GM12878 (cell line): ENCODE measurements around the gene SLC41A1. TPM values are rescaled to one million over a fixed set of nuclear protein-coding genes. Genes with fewer than 3 reads are reported as not detected.
A peak's percentile ranks its signal among the peaks of the same experiment; 100 is the strongest.

ENCODE experiments used
- ASH2L ChIP-seq: fragments of 300-600, 200-600 bp; sonication (generic); IDR thresholded peaks from 2 replicates; pipeline ENCODE4 v1.6.1; 2017; ENCODE audit warnings: low read depth, mild to moderate bottlenecking, borderline replicate concordance
- BCL3 ChIP-seq: IDR thresholded peaks from 2 replicates; pipeline ENCODE4 v1.6.1; 2011; ENCODE audit warnings: borderline replicate concordance, low read depth, mild to moderate bottlenecking, moderate library complexity, low read length; ENCODE audit not compliant: insufficient read depth, poor library complexity, severe bottlenecking
- CHD1 ChIP-seq: IDR thresholded peaks from 2 replicates; pipeline ENCODE4 v1.6.1; 2012; ENCODE audit warnings: low read depth, low read length, improper control_type of control experiment
- CREB1 ChIP-seq: IDR thresholded peaks from 2 replicates; pipeline ENCODE4 v1.6.1; 2012; ENCODE audit warnings: low read depth, mild to moderate bottlenecking, inconsistent platforms
- FOS ChIP-seq: IDR thresholded peaks from 3 replicates; pipeline ENCODE4 v1.6.1; 2011; ENCODE audit warnings: borderline replicate concordance; ENCODE audit not compliant: insufficient read length; ENCODE audit errors: extremely low read depth
- IKZF2 ChIP-seq, 2 experiments: fragments of 450-650 bp; IDR thresholded peaks; 2 replicates each; pipeline ENCODE4 v1.6.1; 2017; ENCODE audit warnings: mild to moderate bottlenecking in 2 of 2, moderate library complexity in 2 of 2
- MEF2B ChIP-seq: fragments of 450-650 bp; IDR thresholded peaks from 2 replicates; pipeline ENCODE4 v1.6.1; 2018; ENCODE audit warnings: mild to moderate bottlenecking, moderate library complexity; ENCODE audit not compliant: partially characterized antibody, poor library complexity, severe bottlenecking
- MYB ChIP-seq: fragments of 150-350 bp; IDR thresholded peaks from 2 replicates; pipeline ENCODE4 v1.6.1; 2014; ENCODE audit warnings: mild to moderate bottlenecking, low read depth, low read length, borderline replicate concordance
- MYC ChIP-seq: IDR thresholded peaks from 2 replicates; pipeline ENCODE4 v1.6.1; 2011; ENCODE audit warnings: mild to moderate bottlenecking, low read length, moderate library complexity, inconsistent platforms; ENCODE audit not compliant: insufficient read depth, insufficient replicate concordance, insufficient read length, severe bottlenecking
- RAD51 ChIP-seq: fragments of 450-650 bp; IDR thresholded peaks from 2 replicates; pipeline ENCODE4 v1.6.1; 2016; ENCODE audit warnings: moderate library complexity, mild to moderate bottlenecking, inconsistent platforms
- RELA ChIP-seq: fragments of 450-650 bp; IDR thresholded peaks from 2 replicates; pipeline ENCODE4 v1.8.0; 2014; ENCODE audit warnings: borderline replicate concordance; ENCODE audit not compliant: partially characterized antibody
- RUNX3 ChIP-seq: IDR thresholded peaks from 2 replicates; pipeline ENCODE4 v1.6.1; 2012; ENCODE audit warnings: low read length, inconsistent platforms
- SIX5 ChIP-seq: IDR thresholded peaks from 2 replicates; pipeline ENCODE4 v1.6.1; 2011; ENCODE audit warnings: mild to moderate bottlenecking, low read depth, low read length, moderate library complexity; ENCODE audit not compliant: severe bottlenecking
- SREBF1 ChIP-seq: IDR thresholded peaks from 2 replicates; pipeline ENCODE4 v1.6.1; 2012; ENCODE audit warnings: mild to moderate bottlenecking, low read length
- SRF ChIP-seq, 2 experiments: IDR thresholded peaks; 2 replicates each; pipeline ENCODE4 v1.6.1; 2011; ENCODE audit warnings: low read depth in 2 of 2, low read length in 2 of 2, mild to moderate bottlenecking in 1 of 2, moderate library complexity in 1 of 2
- STAT3 ChIP-seq: IDR thresholded peaks from 2 replicates; pipeline ENCODE4 v1.6.1; 2011; ENCODE audit warnings: low read depth, low read length, improper control_type of control experiment
- TCF12 ChIP-seq: IDR thresholded peaks from 2 replicates; pipeline ENCODE4 v1.6.1; 2011; ENCODE audit warnings: low read depth, mild to moderate bottlenecking, low read length
- ZNF384 ChIP-seq: IDR thresholded peaks from 2 replicates; pipeline ENCODE4 v1.6.1; 2012; ENCODE audit warnings: low read depth, mild to moderate bottlenecking, low read length, improper control_type of control experiment, borderline replicate concordance
- ZNF687 ChIP-seq: fragments of 450-650 bp; IDR thresholded peaks from 2 replicates; pipeline ENCODE4 v1.6.1; 2017; ENCODE audit warnings: mild to moderate bottlenecking, moderate library complexity
- polyA plus RNA-seq, 11 experiments: library from polyadenylated mRNA; depleted of rRNA in 4 of 11; unstranded in 6 of 11; stranded (reverse) in 5 of 11; fragments of >200 nt; fragmentation: Nextera tagmentation in 4 of 11; fragmentation: Illumina TruSeq in 1 of 11; extraction: Ambion mirVana in 4 of 11; extraction: Trizol in 1 of 11; gene quantifications; 1 replicate in 1 of 11; 2 replicates in 10 of 11; pipeline versions ENCODE4 v1.2.1 to v1.2.3, GENCODE V29; 2011 to 2016; ENCODE audit warnings: inconsistent platforms in 2 of 11, missing spikeins in 2 of 11, low read depth in 1 of 11
- total RNA-seq, 4 experiments: library from RNA; depleted of rRNA in 3 of 4; stranded (reverse); fragments of >200 nt in 3 of 4; fragmentation: Illumina TruSeq in 1 of 4; extraction: Trizol in 1 of 4; gene quantifications; 2 replicates each; pipeline versions ENCODE4 v1.2.1 to v1.2.3, GENCODE V29; 2013 to 2021

The SLC41A1 gene
- total and polyA plus RNA-seq, 10 of the 15 experiments (the other 5 are each of a cell fraction or from before 2014, with no cell fraction given): 0.13 to 11.3 (median 0.42) TPM

- TF ChIP-seq ASH2L: no peak
- peak; percentile 59; the same call in 1 of the 2 replicates for TF ChIP-seq ZNF384
- TF ChIP-seq MYB: no peak
- peak; percentile 57 for TF ChIP-seq RUNX3
- peak; percentile 67; the same call in 1 of the 2 replicates for TF ChIP-seq TCF12
- TF ChIP-seq FOS: no peak
- TF ChIP-seq BCL3: no peak
- no peak for TF ChIP-seq RAD51
- TF ChIP-seq SIX5: no peak
- peak; percentile 61 for TF ChIP-seq MEF2B
- peak; percentile 29 for TF ChIP-seq MYC
- peak; percentile 36; the same call in 1 of the 2 replicates for TF ChIP-seq ZNF687
- peak; percentile 60 to 77; a peak in 3 of 4 replicates for TF ChIP-seq IKZF2 (IDR thresholded peaks at IDR 0.05)
- 0 out of 2 replicates have a peak, but pooled peaks have one; percentile 14 for TF ChIP-seq CREB1
- peak in 1 of 2 experiments; percentile 22; a peak in 1 of 4 replicates for TF ChIP-seq SRF (IDR thresholded peaks at IDR 0.05; ENCODE audit: low read depth in 2 of 2, low read length in 2 of 2)
- peak; percentile 71 for TF ChIP-seq RELA
- no peak for TF ChIP-seq SREBF1
- peak; percentile 61; the same call in 1 of the 2 replicates for TF ChIP-seq CHD1
- no peak for TF ChIP-seq STAT3
Measured at GRCh38 chr1:205749234-205750137, 63.5 kb downstream of the SLC41A1 start (continued).
